Mesendoderm (in vitro differentiated cells): ENCODE data around the gene DPM2.

Experiments used
- DNase-seq: peaks from one replicate; pipeline ENCODE4 v3.0.0; 2013
- H2AK5ac ChIP-seq: 2 replicates; pipeline ENCODE4 v1.6.1; 2013; ENCODE audit warnings: low read length, inconsistent platforms
- H2BK120ac ChIP-seq: 2 replicates; pipeline ENCODE4 v1.6.1; 2013; ENCODE audit warnings: low read depth, mild to moderate bottlenecking, low read length, moderate library complexity, mixed read lengths
- H2BK15ac ChIP-seq: replicated peaks from 2 replicates; pipeline ENCODE4 v1.6.1; 2013; ENCODE audit warnings: low read depth, mild to moderate bottlenecking, moderate library complexity
- H2BK5ac ChIP-seq: 2 replicates; pipeline ENCODE4 v1.6.1; 2013; ENCODE audit warnings: low read length, inconsistent platforms
- H3K18ac ChIP-seq: 2 replicates; pipeline ENCODE4 v1.6.1; 2013; ENCODE audit warnings: mild to moderate bottlenecking, low read length, mixed read lengths
- H3K23ac ChIP-seq: one replicate; pipeline ENCODE4 v1.6.1; 2013; ENCODE audit warnings: low read length
- H3K27ac ChIP-seq: 2 replicates; pipeline ENCODE4 v1.5.1; 2013; ENCODE audit warnings: low read depth, mild to moderate bottlenecking, inconsistent platforms, low read length, moderate library complexity
- H3K27me3 ChIP-seq: 2 replicates; pipeline ENCODE4 v1.6.1; 2013; ENCODE audit warnings: low read length, control low read depth, mild to moderate bottlenecking, inconsistent platforms; ENCODE audit not compliant: insufficient read depth, poor library complexity
- H3K36me3 ChIP-seq: 2 replicates; pipeline ENCODE4 v1.6.1; 2013; ENCODE audit warnings: low read length, inconsistent platforms; ENCODE audit not compliant: control insufficient read depth, insufficient read depth
- H3K4ac ChIP-seq: one replicate; pipeline ENCODE4 v1.6.1; 2013; ENCODE audit warnings: low read depth, mild to moderate bottlenecking, low read length, moderate library complexity
- H3K4me1 ChIP-seq: 2 replicates; pipeline ENCODE4 v1.6.1; 2013; ENCODE audit warnings: low read depth, low read length, inconsistent platforms; ENCODE audit not compliant: control insufficient read depth
- H3K4me2 ChIP-seq: 2 replicates; pipeline ENCODE4 v1.6.1; 2013; ENCODE audit warnings: low read length
- H3K4me3 ChIP-seq: 2 replicates; pipeline ENCODE4 v1.5.1; 2013; ENCODE audit warnings: mild to moderate bottlenecking, low read length
- H3K56ac ChIP-seq: one replicate; pipeline ENCODE4 v1.6.1; 2013; ENCODE audit warnings: low read length
- H3K79me1 ChIP-seq: 2 replicates; pipeline ENCODE4 v1.6.1; 2013; ENCODE audit warnings: low read length, inconsistent platforms
- H3K79me2 ChIP-seq: 2 replicates; pipeline ENCODE4 v1.6.1; 2013; ENCODE audit warnings: mild to moderate bottlenecking, low read length; ENCODE audit not compliant: control insufficient read depth, insufficient read depth
- H3K9ac ChIP-seq: 2 replicates; pipeline ENCODE4 v1.6.1; 2013; ENCODE audit warnings: low read length, inconsistent platforms
- H4K5ac ChIP-seq: one replicate; pipeline ENCODE4 v1.6.1; 2013; ENCODE audit warnings: low read length
- H4K8ac ChIP-seq: one replicate; pipeline ENCODE4 v1.6.1; 2013; ENCODE audit warnings: low read depth, mild to moderate bottlenecking, control low read depth, low read length, moderate library complexity
- WGBS: extraction: QIAGEN DNeasy Blood & Tissue Kit; methylation state at CpG from one replicate; pipeline ENCODE4 v1.1.7; 2013; ENCODE audit warnings: low lambda C conversion rate, missing lambda C conversion rate; ENCODE audit not compliant: insufficient coverage; ENCODE audit errors: extremely low coverage; 5-methylcytosine and 5-hydroxymethylcytosine counted together

The DPM2 gene

DNA sequence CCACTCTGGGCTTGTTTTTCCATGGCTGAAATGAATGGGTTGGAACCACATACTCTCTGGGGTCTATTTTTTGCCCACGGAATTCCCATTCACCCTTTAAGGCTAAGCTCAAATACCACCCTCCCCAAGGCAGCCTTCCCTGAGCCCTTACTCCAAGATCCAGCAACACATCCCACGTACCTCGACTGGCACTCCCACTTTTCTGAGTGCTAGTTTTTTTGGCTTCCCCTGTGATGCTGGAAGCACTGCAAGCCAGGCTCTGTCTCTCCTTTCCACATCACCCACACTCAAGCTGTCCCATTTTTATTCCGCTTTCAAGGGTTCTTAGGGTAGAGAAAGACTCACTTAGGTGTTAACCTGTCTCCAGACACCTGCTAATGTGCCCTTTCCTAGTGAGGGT, 44.3 kb downstream of the DPM2 start:
- Histone ChIP-seq H3K4me3 (no peak overlapping the region), H3K18ac (no peak overlapping the region), H2BK120ac (no peak overlapping the region), H3K56ac (no peak overlapping the region), H3K36me3 (peaks cover 6% of the 10 kb centered on the region), H3K27me3 (no peaks in the 10 kb centered on the region), H4K5ac (no peak overlapping the region), H3K4me2 (no peak overlapping the region), H3K9ac (no peak overlapping the region), H3K27ac (no peak overlapping the region), H4K8ac (no peak overlapping the region), H2AK5ac (no peak overlapping the region), H3K4ac (no peak overlapping the region), H3K4me1 (no peaks in the 10 kb centered on the region), H3K23ac (no peak overlapping the region), H2BK5ac (no peak overlapping the region), H3K79me2 (no peaks in the 10 kb centered on the region), H2BK15ac (no peak overlapping the region), H3K79me1 (no peaks in the 10 kb centered on the region)
- no peak for DNase-seq
- WGBS = no CpG with 5 or more reads among the region's 4 CpGs

DNA sequence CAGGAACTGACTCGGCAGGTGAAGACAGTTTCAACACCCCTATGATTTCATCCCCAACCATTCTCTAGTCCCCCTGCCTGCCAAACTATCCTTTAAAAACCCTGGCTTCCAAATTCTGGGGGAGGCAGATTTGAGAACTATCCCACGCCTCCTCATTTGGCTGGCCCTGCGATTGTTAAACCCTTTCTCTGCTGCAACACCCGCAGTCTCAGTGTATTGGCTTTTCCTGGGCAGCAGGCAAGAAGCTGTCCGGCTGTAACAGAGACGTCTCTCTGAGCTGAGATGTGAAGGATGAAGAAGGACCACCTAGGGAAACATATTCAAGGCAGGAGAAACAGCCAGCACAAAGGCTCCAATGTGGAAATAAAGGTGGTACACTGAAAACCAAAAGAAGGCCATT, 44.8 kb downstream of the DPM2 start:
- Histone ChIP-seq H3K4me1 (no peaks in the 10 kb centered on the region), H3K56ac (no peak overlapping the region), H3K4ac (no peak overlapping the region), H3K4me3 (no peak overlapping the region), H4K8ac (no peak overlapping the region), H3K4me2 (no peak overlapping the region), H3K79me2 (no peaks in the 10 kb centered on the region), H3K36me3 (peaks cover 6% of the 10 kb centered on the region), H2BK5ac (no peak overlapping the region), H4K5ac (no peak overlapping the region), H3K23ac (no peak overlapping the region), H2BK120ac (no peak overlapping the region), H3K9ac (no peak overlapping the region), H3K27ac (no peak overlapping the region), H3K27me3 (no peaks in the 10 kb centered on the region), H2BK15ac (no peak overlapping the region), H2AK5ac (no peak overlapping the region), H3K18ac (no peak overlapping the region), H3K79me1 (no peaks in the 10 kb centered on the region)
- DNase-seq = no peak
- WGBS = no CpG with 5 or more reads among the region's 6 CpGs

GRCh38 chr9:127890053-127890452, 47.6 kb downstream of the DPM2 start:
- no peaks in the 10 kb centered on the region for H3K79me2 ChIP-seq
- no peaks in the 10 kb centered on the region for H3K4me1 ChIP-seq
- WGBS = no CpG with 5 or more reads among the region's 3 CpGs
- H2BK120ac ChIP-seq = no peak overlapping the region
- H2AK5ac ChIP-seq = no peak overlapping the region
- H3K9ac ChIP-seq = no peak overlapping the region
- no peaks in the 10 kb centered on the region for H3K27me3 ChIP-seq
- no peak overlapping the region for H3K18ac ChIP-seq
- H4K8ac ChIP-seq = no peak overlapping the region
- H3K23ac ChIP-seq = no peak overlapping the region
- no peak overlapping the region for H3K56ac ChIP-seq
- no peak overlapping the region for H3K4ac ChIP-seq
- H3K4me2 ChIP-seq = no peak overlapping the region
- DNase-seq = no peak
- no peak overlapping the region for H4K5ac ChIP-seq
- H3K36me3 ChIP-seq = peaks cover 6% of the 10 kb centered on the region
- no peak overlapping the region for H2BK5ac ChIP-seq
- no peaks in the 10 kb centered on the region for H3K79me1 ChIP-seq
- H2BK15ac ChIP-seq = no peak overlapping the region
- H3K4me3 ChIP-seq = no peak overlapping the region
- H3K27ac ChIP-seq = no peak overlapping the region

DNA sequence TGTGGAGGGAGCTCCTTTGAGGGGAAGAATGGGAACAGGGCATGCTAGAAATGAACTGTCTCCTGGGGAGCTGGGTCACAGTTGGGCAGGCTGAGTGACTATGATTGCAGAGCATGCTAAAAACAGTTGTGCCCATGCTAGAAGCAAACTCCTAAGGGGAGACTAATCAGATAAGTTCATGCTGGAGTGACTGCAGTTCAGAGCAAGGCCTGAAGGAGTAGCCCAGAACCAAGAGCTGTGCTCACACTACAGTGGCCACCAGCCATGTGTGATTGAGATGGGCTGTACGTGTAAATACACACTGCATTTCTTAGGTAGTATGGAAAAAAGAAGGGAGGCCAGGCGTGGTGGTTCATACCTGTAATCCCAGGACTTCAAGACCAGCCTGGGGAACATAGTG, 49.9 kb downstream of the DPM2 start:
- Histone ChIP-seq H2BK120ac (no peak overlapping the region), H2BK5ac (no peak overlapping the region), H3K36me3 (peaks cover 2% of the 10 kb centered on the region), H3K23ac (no peak overlapping the region), H3K9ac (no peak overlapping the region), H3K18ac (no peak overlapping the region), H4K8ac (no peak overlapping the region), H4K5ac (no peak overlapping the region), H3K4me3 (no peak overlapping the region), H2AK5ac (no peak overlapping the region), H3K27ac (no peak overlapping the region), H3K56ac (no peak overlapping the region), H3K4me1 (no peaks in the 10 kb centered on the region), H3K4ac (no peak overlapping the region), H2BK15ac (no peak overlapping the region), H3K79me1 (no peaks in the 10 kb centered on the region), H3K79me2 (no peaks in the 10 kb centered on the region), H3K27me3 (no peaks in the 10 kb centered on the region), H3K4me2 (no peak overlapping the region)
- no CpG with 5 or more reads among the region's 2 CpGs for WGBS
- no peak for DNase-seq

- H3K27ac ChIP-seq = no peak overlapping the region
- no peaks in the 10 kb centered on the region for H3K79me1 ChIP-seq
- H3K36me3 ChIP-seq = peaks cover 2% of the 10 kb centered on the region
- no peak overlapping the region for H3K9ac ChIP-seq
- no peaks in the 10 kb centered on the region for H3K79me2 ChIP-seq
- H2BK5ac ChIP-seq = no peak overlapping the region
- WGBS = no CpG with 5 or more reads among the region's 18 CpGs
- no peak overlapping the region for H3K23ac ChIP-seq
- H3K4me1 ChIP-seq = no peaks in the 10 kb centered on the region
- no peak overlapping the region for H3K18ac ChIP-seq
- H3K56ac ChIP-seq = no peak overlapping the region
- DNase-seq = no peak
- H3K4me3 ChIP-seq = no peak overlapping the region
- H3K4me2 ChIP-seq = no peak overlapping the region
- H4K5ac ChIP-seq = no peak overlapping the region
- H4K8ac ChIP-seq = no peak overlapping the region
- H2BK15ac ChIP-seq = no peak overlapping the region
- no peak overlapping the region for H2BK120ac ChIP-seq
- H3K27me3 ChIP-seq = no peaks in the 10 kb centered on the region
- no peak overlapping the region for H2AK5ac ChIP-seq
- no peak overlapping the region for H3K4ac ChIP-seq
These were observed 51.2 kb downstream of the DPM2 start for GRCh38 chr9:127886401-127886972.
